Inferior parietal cortex (tissue), 1 donor: Measurements from ENCODE around the gene MAD1L1.
A peak's percentile ranks its signal among the peaks of the same experiment; 100 is the strongest.
"Not testable (repeated sequence)": the region's sequence is repeated elsewhere in the genome, so short reads cannot be mapped to it uniquely, and the experiment has no call there.

Experiments used
- DNase-seq: peaks from one replicate; pipeline ENCODE4 v3.0.0-alpha.2; 2016; ENCODE audit errors: extremely low spot score

Gene MAD1L1

GRCh38 chr7:1867370-1868260, 365.1 kb downstream of the MAD1L1 start:
- no peak for DNase-seq

GRCh38 chr7:1866601-1867000, 366.1 kb downstream of the MAD1L1 start:
- DNase-seq = no peak

- no peak for DNase-seq
These were observed 367.0 kb downstream of the MAD1L1 start for GRCh38 chr7:1865571-1866255.

GRCh38 chr7:1865000-1865555, 367.7 kb downstream of the MAD1L1 start:
- no peak for DNase-seq

- DNase-seq = peak; percentile 13
These were observed 368.4 kb downstream of the MAD1L1 start for GRCh38 chr7:1864161-1864940.

- DNase-seq = no peak
These were observed 369.4 kb downstream of the MAD1L1 start for GRCh38 chr7:1863091-1863900.

- DNase-seq = no peak
These were observed 370.2 kb downstream of the MAD1L1 start for GRCh38 chr7:1862560-1862959.

- no peak for DNase-seq
These were observed 370.8 kb downstream of the MAD1L1 start for GRCh38 chr7:1861799-1862458.

- not testable (repeated sequence) for DNase-seq
These were observed 371.6 kb downstream of the MAD1L1 start for GRCh38 chr7:1860881-1861798.

GRCh38 chr7:1859266-1860035, 373.3 kb downstream of the MAD1L1 start:
- DNase-seq = no peak

GRCh38 chr7:1858435-1859265, 374.1 kb downstream of the MAD1L1 start:
- DNase-seq = no peak

GRCh38 chr7:1857487-1858421, 375.0 kb downstream of the MAD1L1 start:
- DNase-seq = no peak

GRCh38 chr7:1856888-1857441, 375.8 kb downstream of the MAD1L1 start:
- DNase-seq = no peak

GRCh38 chr7:1856161-1856887, 376.4 kb downstream of the MAD1L1 start:
- no peak for DNase-seq

GRCh38 chr7:1855725-1856160, 377.0 kb downstream of the MAD1L1 start:
- DNase-seq = no peak
